ENCODE data around the gene ZNF300.
"Not testable (repeated sequence)": the region's sequence is repeated elsewhere in the genome, so short reads cannot be mapped to it uniquely, and the experiment has no call there.

ZNF300 gene

GRCh38 chr5:150904479-150905311 is at the start of gene ZNF300:
Gene ZNF300 (minus strand): TSS chr5:150904980. CDS start chr5:150903155, 1,825 bp downstream.
- peak; percentile 32 for DNase-seq

DNA sequence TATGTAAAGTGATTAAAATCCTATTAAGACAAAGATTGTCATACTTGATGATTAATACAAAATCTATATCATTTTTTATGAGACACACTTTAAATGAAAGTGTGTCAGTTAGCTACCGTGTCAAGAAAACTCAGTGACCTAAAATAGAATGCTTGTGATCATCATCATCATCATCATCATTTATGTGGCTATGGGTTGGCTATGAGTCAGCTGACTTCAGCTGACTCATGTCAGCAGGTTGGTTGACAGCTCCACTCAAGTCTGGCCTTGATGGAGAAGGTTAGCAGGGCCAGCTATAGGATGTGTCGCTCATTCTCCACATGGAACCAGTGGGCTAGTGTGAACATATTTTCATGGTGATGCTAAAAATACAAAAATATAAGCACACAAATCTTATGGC is 43.8 kb upstream of the ZNF300 start:
- DNase-seq: no peak

- DNase-seq: no peak
These were observed 41.6 kb upstream of the ZNF300 start for GRCh38 chr5:150946351-150946905.

- no peak for DNase-seq
These were observed 41.2 kb upstream of the ZNF300 start for GRCh38 chr5:150945947-150946346.

- no peak for DNase-seq
These were observed 40.7 kb upstream of the ZNF300 start for GRCh38 chr5:150945486-150945885.

- no peak for DNase-seq
These were observed 26.7 kb upstream of the ZNF300 start for GRCh38 chr5:150931368-150931965.

DNA sequence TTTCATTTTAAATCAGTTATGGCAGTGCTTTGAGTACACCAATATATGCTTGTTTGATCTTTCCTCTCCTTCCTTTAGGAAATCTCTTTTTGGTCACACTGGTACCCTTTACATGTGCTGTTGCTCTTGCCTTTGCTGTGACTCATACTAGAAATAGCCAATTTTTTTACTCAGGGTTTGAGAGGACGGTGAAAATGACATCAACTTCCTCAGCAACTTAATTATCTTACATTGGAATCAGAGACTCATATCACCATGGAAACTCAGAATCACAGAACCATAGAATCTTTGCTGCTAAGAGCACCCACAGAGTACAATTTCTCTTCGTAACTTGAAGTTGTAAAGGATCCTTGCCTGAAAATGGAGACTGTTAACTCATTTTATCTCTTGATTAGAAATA is 13.8 kb upstream of the ZNF300 start:
- no peak for DNase-seq

- DNase-seq: no peak
These were observed 7.6 kb upstream of the ZNF300 start for GRCh38 chr5:150912312-150912814.

GRCh38 chr5:150905312-150905683 is 518 bp upstream of the ZNF300 start:
- no peak for DNase-seq

DNA sequence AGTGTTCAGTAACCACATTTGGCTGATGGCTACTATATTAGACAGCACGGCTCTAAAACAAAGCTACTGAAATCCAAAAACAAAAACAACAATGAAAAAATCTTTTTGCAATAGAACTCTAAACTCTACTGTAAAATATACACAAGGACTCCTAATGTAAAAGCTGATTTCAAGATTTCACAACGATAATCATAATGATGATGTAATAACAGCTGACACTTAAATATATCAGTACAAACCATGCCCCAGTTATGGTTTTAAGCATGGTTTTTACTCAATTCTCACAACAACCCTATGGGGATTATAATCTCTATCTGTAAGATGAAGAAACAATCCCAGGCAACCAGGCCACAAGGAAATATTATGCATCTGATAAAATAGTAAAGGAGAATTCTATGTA is 3.3 kb downstream of the ZNF300 start:
- DNase-seq: no peak

DNA sequence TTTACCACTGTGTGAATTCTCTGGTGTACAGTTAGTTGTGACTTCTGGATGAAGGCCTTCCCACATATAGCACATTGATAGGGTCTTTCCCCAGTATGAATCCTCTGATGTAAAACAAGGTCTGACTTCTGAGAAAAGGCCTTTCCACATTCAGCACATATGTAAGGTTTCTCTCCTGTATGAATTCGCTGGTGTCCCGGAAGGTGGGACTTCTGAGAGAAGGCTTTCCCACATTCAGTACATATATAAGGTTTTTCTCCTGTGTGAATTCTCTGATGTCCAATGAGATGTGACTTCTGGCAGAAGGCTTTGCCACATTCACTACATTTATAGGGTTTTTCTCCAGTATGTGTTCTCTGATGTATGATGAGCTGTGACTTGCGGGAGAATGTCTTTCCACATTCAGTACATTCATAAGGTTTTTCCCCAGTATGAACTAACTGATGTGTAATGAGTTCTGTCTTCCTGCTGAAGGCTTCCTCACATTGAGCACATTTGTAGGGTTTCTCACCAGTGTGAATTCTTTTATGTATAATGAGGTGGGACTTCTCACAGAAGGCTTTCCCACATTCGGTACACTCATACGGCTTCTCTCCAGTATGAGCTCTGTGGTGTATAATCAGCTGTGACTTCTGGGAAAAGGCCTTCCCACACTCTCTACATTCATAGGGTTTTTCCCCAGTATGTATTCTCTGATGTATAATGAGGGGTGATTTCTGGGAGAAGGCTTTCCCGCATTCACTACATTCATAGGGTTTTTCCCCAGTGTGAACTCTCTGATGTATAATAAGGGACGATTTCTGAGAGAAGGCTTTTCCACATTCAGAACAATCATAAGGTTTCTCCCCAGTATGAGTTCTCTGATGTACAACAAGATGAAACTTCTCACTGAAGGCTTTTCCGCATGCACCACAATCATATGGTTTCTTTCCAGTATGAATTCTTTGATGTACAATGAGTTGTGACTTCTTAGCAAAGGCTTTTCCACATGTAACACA is 9.1 kb downstream of the ZNF300 start:
- no peak for DNase-seq

GRCh38 chr5:150879358-150879757 is 25.4 kb downstream of the ZNF300 start:
- no peak for DNase-seq

- DNase-seq: no peak
These were observed 42.7 kb downstream of the ZNF300 start for GRCh38 chr5:150862070-150862469.

GRCh38 chr5:150860246-150860821 is 44.4 kb downstream of the ZNF300 start:
- DNase-seq: no peak

DNA sequence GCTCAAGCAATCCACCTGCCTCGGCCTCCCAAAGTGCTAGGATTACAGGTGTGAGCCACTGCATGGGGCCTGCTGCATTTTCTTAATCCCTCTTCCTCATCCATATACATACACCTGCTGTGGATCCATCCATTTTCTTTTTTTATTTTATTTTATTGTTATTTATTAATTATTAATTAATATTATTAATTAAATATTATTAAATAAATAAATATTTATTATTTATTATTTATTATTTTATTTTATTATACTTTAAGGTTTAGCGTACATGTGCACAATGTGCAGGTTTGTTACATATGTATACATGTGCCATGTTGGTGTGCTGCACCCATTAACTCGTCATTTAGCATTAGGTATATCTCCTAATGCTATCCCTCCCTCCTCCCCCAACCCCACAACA is 48.1 kb downstream of the ZNF300 start:
- not testable (repeated sequence) for DNase-seq

- DNase-seq: no peak
These were observed 51.2 kb downstream of the ZNF300 start for GRCh38 chr5:150853561-150853960.

- no peak for DNase-seq
These were observed 53.7 kb downstream of the ZNF300 start for GRCh38 chr5:150851039-150851438.

GRCh38 chr5:150848271-150848670 is 56.5 kb downstream of the ZNF300 start:
- DNase-seq: no peak

DNA sequence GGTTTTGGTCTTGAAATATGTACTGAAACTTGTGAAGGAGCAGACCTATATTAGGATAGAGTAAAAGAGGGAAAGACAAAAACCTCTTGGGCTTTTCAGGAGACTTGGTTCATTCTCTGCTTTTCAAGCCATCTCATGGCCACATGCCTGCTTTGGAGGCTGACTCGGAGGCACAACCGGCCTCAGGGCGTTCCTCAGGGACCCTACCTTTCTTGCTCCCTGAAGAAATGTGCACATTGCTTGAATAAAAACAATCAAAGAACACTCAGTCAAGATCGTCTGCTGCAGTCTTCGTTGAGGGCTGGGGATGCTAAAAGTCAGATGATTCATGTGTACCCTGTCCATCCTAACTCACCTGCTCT is 57.5 kb downstream of the ZNF300 start:
- DNase-seq: no peak

DNA sequence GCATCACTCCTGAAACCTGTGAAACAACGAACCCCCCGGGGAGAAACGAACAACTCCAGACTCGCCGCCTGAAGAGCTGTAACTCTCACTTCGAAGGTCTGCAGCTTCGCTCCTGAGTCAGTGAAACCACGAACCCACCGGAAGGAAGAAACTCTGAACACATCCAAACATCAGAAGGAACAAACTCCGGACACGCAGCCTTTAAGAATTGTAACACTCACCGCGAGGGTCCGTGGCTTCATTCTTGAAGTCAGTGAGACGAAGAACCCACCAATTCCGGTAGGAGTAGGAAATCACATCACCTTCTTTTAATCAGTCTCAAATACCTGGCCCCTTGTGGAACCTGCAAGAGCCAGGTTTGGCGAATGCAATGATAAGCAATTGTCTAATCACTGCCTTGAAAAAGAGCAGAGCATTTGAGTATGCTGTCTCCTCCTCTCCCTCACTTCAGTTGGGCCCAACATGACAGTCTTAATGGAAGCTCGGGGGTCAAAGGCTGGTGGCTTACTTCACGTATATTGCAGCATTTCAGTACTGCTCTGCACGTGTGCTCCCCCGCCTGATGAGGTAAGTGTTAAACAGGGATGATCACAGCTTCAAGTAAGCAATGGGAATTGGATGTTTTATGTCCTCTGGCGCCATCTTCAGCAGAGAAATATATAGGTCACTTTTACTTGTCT is 58.0 kb downstream of the ZNF300 start:
- no peak for DNase-seq

GRCh38 chr5:150846308-150846653 is 58.5 kb downstream of the ZNF300 start, which contains the start of gene IRGM:
Gene IRGM (plus strand): TSS chr5:150846521. CDS start chr5:150848124, 1,603 bp downstream.
- not testable (repeated sequence) for DNase-seq
